Esophagus muscularis mucosa (tissue), 4 donors: ENCODE measurements around the gene IQCH. TPM values are rescaled to one million over a fixed set of nuclear protein-coding genes. Genes with fewer than 3 reads are reported as not detected.

Experiments
- DNase-seq: peaks from one replicate; pipeline ENCODE4 v3.0.0-alpha.2; 2017; ENCODE audit errors: extremely low spot score
- H3K27ac ChIP-seq, 4 donors: fragments of 200-600 bp; sonication (generic); replicated peaks in 1 of 4; 1 replicate in 3 of 4; 2 replicates in 1 of 4; pipeline ENCODE4 v1.5.1; 2016 to 2019; ENCODE audit warnings: mild to moderate bottlenecking in 1 of 4
- H3K27me3 ChIP-seq, 4 donors: fragments of 200-600 bp; sonication (generic); one replicate each; pipeline versions ENCODE4 v1.5.1 to v1.6.0; 2016 to 2019
- H3K36me3 ChIP-seq, 4 donors: fragments of 200-600 bp; sonication (generic); one replicate each; pipeline ENCODE4 v1.5.1; 2016 to 2019
- H3K4me1 ChIP-seq, 4 donors: fragments of 200-600 bp; sonication (generic); one replicate each; pipeline ENCODE4 v1.5.1; 2016 to 2019
- H3K4me3 ChIP-seq, 4 donors: fragments of 200-600 bp; sonication (generic); 1 replicate in 2 of 4; 2 replicates in 2 of 4; pipeline ENCODE4 v1.5.1; 2016 to 2019; ENCODE audit warnings: mild to moderate bottlenecking in 4 of 4, moderate library complexity in 1 of 4
- H3K9me3 ChIP-seq, 4 donors: fragments of 200-600 bp; sonication (generic); 1 replicate in 3 of 4; 2 replicates in 1 of 4; pipeline ENCODE4 v1.5.1; 2016 to 2019
- EP300 ChIP-seq: sonication (generic); formaldehyde crosslinking; IDR thresholded peaks from one replicate; pipeline ENCODE4 v1.6.1; 2017; ENCODE audit warnings: antibody characterized with exemption
- POLR2A ChIP-seq: fragments of 450-650 bp; IDR thresholded peaks from one replicate; pipeline ENCODE4 v1.6.1; 2017; ENCODE audit warnings: antibody characterized with exemption, moderate library complexity, mild to moderate bottlenecking, low read depth
- POLR2AphosphoS5 ChIP-seq, 2 donors: sonication (generic); formaldehyde crosslinking; IDR thresholded peaks; one replicate each; pipeline ENCODE4 v1.6.1; 2017; ENCODE audit warnings: antibody characterized with exemption in 2 of 2
- WGBS: methylation state at CpG from one replicate; pipeline ENCODE4 v1.1.5; 2018; 5-methylcytosine and 5-hydroxymethylcytosine counted together
- intact Hi-C: fragments of 100-400 bp; cut with DNase I; formaldehyde crosslinking; loops from one replicate; pipeline ENCODE4 v1.15.1; 2023
- total RNA-seq, 4 donors: library from RNA; depleted of rRNA; stranded (reverse); fragments of >200 nt; gene quantifications; one replicate each; pipeline versions ENCODE4 v1.1.0 to v1.2.1, GENCODE V29; 2016
- TF ChIP-seq, protein P1 (sequence below), 3 experiments: fragments of 200-600 bp in 2 of 3; fragments of 450-650 bp in 1 of 3; sonication (generic) in 2 of 3; IDR thresholded peaks; one replicate each; pipeline ENCODE4 v1.5.1; 2017 to 2019; ENCODE audit warnings: antibody characterized with exemption in 3 of 3, mild to moderate bottlenecking in 2 of 3, moderate library complexity in 1 of 3

The IQCH gene
- total RNA-seq, 4 donors from 2014 or later = 0.58 to 2.4 (median 1.2) TPM

DNA sequence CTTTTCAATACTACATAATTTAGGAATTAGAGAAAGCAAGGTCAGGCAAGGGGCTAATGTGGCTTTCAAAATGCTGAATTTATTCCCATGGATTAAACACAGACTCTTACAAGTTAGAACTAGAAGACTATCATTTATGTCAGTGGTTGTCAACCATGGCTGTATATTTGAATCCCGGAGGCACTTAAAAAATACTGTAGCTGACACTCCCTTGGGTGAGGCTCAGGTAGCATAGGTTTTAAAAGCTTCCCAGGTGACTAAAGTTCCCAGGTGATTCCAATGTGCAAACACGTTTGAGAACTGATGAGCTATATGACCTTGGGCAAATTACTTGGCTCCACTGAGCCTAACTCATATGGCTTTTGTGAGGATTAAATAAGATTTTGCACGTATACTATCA lies 29.7 kb upstream of the IQCH start:
- TF ChIP-seq EP300 = no peak
- TF ChIP-seq POLR2AphosphoS5 (IDR thresholded peaks at IDR 0.05) = no peak
- TF ChIP-seq POLR2A = no peak
- TF ChIP-seq, protein P1, sequence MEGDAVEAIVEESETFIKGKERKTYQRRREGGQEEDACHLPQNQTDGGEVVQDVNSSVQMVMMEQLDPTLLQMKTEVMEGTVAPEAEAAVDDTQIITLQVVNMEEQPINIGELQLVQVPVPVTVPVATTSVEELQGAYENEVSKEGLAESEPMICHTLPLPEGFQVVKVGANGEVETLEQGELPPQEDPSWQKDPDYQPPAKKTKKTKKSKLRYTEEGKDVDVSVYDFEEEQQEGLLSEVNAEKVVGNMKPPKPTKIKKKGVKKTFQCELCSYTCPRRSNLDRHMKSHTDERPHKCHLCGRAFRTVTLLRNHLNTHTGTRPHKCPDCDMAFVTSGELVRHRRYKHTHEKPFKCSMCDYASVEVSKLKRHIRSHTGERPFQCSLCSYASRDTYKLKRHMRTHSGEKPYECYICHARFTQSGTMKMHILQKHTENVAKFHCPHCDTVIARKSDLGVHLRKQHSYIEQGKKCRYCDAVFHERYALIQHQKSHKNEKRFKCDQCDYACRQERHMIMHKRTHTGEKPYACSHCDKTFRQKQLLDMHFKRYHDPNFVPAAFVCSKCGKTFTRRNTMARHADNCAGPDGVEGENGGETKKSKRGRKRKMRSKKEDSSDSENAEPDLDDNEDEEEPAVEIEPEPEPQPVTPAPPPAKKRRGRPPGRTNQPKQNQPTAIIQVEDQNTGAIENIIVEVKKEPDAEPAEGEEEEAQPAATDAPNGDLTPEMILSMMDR (IDR thresholded peaks at IDR 0.05) = no peak
- WGBS = 98% methylated on average over 3 of the region's 3 CpGs
- intact Hi-C loops = no loop called here

DNA sequence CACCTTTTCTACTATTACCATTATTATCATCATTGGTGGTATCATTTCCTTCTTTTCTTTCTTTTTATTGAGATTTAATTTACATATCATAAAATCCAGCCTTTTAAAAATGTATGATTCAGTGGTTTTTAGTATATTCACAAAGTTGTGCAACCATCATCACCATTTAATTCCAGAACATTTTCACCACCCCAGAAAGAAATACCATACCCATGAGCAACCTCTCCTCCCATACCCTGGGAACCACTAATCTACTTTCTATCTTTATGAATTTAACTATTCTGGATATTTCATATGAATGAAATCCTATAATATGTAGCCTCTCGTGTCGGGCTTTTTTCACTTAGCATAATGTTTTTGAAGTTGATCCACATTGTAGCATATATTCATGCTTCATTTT lies 29.2 kb upstream of the IQCH start:
- 96% methylated on average over 2 of the region's 2 CpGs for WGBS
- no peak for DNase-seq
- Histone ChIP-seq H3K4me3 (no peak overlapping the region), H3K9me3 (no peaks in the 10 kb centered on the region), H3K27me3 (no peaks in the 10 kb centered on the region), H3K4me1 (peaks cover 0 to 7% (median 0%) of the 10 kb centered on the region in 4 donors), H3K27ac (no peak overlapping the region), H3K36me3 (peaks cover 0 to 25% (median 19%) of the 10 kb centered on the region in 4 donors)
- no peak for TF ChIP-seq POLR2AphosphoS5 (IDR thresholded peaks at IDR 0.05)
- TF ChIP-seq POLR2A = no peak
- no peak for TF ChIP-seq EP300
- TF ChIP-seq, protein P1 (IDR thresholded peaks at IDR 0.05) = no peak
- intact Hi-C loops = no loop called here

More for the DNA sequence above, 29.7 kb upstream of the IQCH start:
- Histone ChIP-seq H3K4me3 (no peak overlapping the region), H3K27me3 (no peaks in the 10 kb centered on the region), H3K36me3 (peaks cover 0 to 21% (median 14%) of the 10 kb centered on the region in 4 donors), H3K9me3 (no peaks in the 10 kb centered on the region), H3K27ac (no peak overlapping the region), H3K4me1 (peaks cover 0 to 7% (median 0%) of the 10 kb centered on the region in 4 donors)
- DNase-seq = no peak

DNA sequence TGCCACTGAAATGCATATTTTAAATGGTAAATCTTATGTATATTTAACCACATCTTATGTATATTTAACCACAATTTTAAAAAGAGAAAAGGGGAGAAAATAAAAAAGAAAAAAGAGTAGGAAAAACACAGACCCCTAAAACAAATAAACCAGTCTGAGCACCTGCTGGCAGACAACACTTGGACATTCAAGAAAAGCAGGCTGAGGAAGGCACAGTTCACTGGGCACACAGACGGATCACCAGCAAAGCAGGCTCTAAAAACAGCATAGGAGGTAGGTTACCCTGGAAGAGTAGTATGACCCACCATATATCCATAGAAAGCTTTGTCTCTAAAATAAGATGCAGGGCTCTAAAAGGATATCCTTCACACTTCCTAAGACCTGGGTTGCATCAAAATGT lies 27.2 kb upstream of the IQCH start:
- Histone ChIP-seq H3K27ac (no peak overlapping the region), H3K36me3 (peaks cover 15 to 42% (median 37%) of the 10 kb centered on the region in 4 donors), H3K4me3 (no peak overlapping the region), H3K9me3 (no peaks in the 10 kb centered on the region), H3K4me1 (peaks cover 0 to 7% (median 0%) of the 10 kb centered on the region in 4 donors), H3K27me3 (no peaks in the 10 kb centered on the region)
- DNase-seq = no peak
- no peak for TF ChIP-seq EP300
- TF ChIP-seq, protein P1 (IDR thresholded peaks at IDR 0.05) = no peak
- no peak for TF ChIP-seq POLR2AphosphoS5 (IDR thresholded peaks at IDR 0.05)
- WGBS = 94% methylated on average over 1 of the region's 1 CpG
- intact Hi-C loops = no loop called here

DNA sequence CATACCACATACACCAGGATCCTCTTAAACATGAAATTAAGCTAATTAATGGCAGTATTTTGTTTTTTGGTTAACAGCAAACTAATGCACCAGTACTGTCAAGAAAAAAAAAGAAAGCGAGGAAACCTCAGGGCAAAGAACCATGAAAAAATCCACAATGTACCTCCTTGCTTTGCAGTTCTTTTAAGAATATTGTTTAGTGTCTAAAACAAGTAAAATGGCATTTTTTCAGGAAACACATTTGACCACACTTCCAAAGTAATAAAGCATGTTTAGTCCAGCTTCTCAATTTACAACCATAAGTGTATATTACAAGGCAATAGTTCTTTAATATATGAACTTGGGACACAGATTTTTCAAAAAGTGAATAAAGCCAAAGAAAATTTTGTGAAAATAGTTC lies 26.7 kb upstream of the IQCH start:
- Histone ChIP-seq H3K9me3 (no peaks in the 10 kb centered on the region), H3K27me3 (no peaks in the 10 kb centered on the region), H3K27ac (no peak overlapping the region), H3K4me3 (no peak overlapping the region), H3K4me1 (peaks cover 0 to 3% (median 0%) of the 10 kb centered on the region in 4 donors), H3K36me3 (peaks cover 15 to 43% (median 39%) of the 10 kb centered on the region in 4 donors)
- TF ChIP-seq POLR2AphosphoS5 (IDR thresholded peaks at IDR 0.05) (no peak), EP300 (no peak), POLR2A (no peak)
- TF ChIP-seq, protein P1 (IDR thresholded peaks at IDR 0.05) = no peak
- WGBS = 97% methylated on average over 1 of the region's 1 CpG
- DNase-seq = no peak
- intact Hi-C loops = no loop called here

DNA sequence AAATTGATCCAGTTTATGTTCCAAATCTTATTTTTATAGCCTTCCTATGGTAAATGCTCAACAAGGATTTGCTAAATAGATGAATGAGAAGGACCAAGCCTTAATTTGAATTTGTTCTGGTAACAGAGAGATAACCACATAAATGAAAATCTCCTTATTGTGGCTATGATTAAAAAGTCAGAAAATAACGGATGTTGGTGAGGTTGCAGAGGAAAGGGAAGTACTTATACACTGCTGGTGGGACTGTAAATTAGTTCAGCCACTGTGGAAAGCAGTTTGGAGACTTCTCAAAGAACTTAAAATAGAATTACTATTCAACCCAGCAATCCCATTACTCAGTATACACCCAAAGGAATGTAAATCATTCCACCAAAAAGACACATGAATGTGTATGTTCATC lies 26.3 kb upstream of the IQCH start:
- TF ChIP-seq EP300 (no peak), POLR2A (no peak), POLR2AphosphoS5 (IDR thresholded peaks at IDR 0.05) (no peak)
- TF ChIP-seq, protein P1 (IDR thresholded peaks at IDR 0.05) = no peak
- intact Hi-C loops = no loop called here

More for the DNA sequence above, 26.3 kb upstream of the IQCH start:
- no peaks in the 10 kb centered on the region for H3K27me3 ChIP-seq
- DNase-seq = no peak
- WGBS = 60% methylated on average over 1 of the region's 1 CpG
- H3K4me1 ChIP-seq = no peaks in the 10 kb centered on the region
- H3K9me3 ChIP-seq = no peaks in the 10 kb centered on the region
- H3K36me3 ChIP-seq = peaks cover 15 to 45% (median 39%) of the 10 kb centered on the region in 4 donors
- no peak overlapping the region for H3K4me3 ChIP-seq
- no peak overlapping the region for H3K27ac ChIP-seq
